Measurements from ENCODE around the gene CHRNA10.

CHRNA10 gene

GRCh38 chr11:3627291-3627690 is 43.9 kb downstream of the CHRNA10 start:
- no peak for DNase-seq

- no peak for DNase-seq
Measured at GRCh38 chr11:3626250-3626960, 44.8 kb downstream of the CHRNA10 start.

- no peak for DNase-seq
Measured at GRCh38 chr11:3623767-3624458, 47.3 kb downstream of the CHRNA10 start.

DNA sequence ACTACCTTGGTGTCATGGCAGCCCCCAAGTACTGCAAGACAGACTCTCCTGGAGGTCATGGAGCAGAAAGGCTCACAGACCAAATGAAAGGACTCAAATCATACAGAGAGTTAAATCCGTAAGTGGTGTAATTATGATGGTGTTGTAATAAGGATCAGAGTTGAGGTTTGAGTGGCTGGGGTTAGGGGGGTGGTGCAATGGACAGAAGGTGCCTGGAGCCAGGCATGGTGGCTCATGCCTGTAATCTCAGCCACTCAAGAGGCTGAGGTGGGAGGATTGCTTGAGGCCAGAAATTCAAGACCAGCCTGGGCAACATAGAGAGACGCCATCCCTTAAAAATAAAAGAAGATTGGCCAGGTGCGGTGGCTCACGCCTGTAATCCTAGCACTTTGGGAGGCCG is 48.1 kb downstream of the CHRNA10 start:
- no peak for DNase-seq

- DNase-seq = no peak
Measured at GRCh38 chr11:3622521-3622920, 48.7 kb downstream of the CHRNA10 start.

DNA sequence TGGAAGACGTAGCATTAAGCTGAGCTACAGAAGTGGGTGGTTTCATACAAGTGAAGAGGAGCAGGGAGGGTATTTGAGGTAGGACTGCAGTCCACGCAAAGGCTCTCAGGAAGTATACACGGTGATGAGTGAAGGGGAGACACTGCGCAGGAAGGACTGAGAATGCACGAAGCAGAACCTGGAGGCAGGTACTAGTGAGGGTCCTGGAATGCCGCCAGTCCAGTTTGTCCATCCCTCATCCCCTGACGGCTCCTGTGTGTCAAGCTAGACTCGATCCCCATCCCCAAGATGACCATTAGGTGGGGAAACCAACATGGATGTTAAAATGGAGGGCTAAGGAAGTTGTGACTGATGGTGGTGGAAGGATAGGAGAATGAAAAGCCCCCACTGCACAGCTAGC is 53.2 kb downstream of the CHRNA10 start:
- DNase-seq = no peak

DNA sequence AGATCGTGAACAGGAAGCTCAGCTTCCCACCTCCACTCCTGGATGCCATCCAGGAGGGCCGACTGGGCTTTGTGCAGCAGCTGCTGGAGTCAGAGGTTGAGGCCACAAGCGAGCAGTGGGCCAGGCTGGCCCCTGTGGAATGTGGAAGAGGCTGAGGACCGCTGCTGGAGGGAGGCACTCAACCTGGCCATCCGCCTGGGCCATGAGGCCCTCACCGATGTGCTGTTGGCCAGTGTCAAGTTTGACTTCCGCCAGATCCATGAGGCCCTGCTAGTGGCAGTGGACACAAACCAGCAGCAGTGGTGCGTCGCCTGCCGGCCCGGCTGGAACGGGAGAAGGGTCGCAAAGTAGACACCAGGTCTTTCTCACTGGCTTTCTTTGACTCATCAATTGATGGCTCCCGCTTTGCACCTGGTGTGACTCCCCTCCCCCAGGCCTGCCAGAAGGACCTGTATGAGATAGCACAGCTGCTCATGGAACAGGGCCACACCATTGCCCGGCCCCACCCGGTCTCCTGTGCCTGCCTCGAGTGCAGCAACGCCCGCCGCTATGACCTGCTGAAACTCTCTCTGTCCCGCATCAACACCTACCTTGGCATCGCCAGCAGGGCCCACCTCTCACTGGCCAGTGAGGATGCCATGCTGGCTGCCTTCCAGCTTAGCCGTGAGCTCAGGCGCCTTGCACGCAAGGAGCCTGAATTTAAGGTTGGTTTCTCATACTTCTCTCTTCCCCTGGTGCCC is 54.3 kb downstream of the CHRNA10 start:
- DNase-seq = no peak

- no peak for DNase-seq
Measured at GRCh38 chr11:3615998-3616397, 55.2 kb downstream of the CHRNA10 start.
